Activated B cell treated with CpG ODN at 0.5 μM for 24 hours (primary cell): ENCODE data around the gene RASGRF2. TPM values are rescaled to one million over a fixed set of nuclear protein-coding genes. Genes with fewer than 3 reads are reported as not detected.

ENCODE experiments used
- ATAC-seq: fragments of 200-7000 bp; cut with Tn5 transposase; one replicate; pipeline ENCODE4 v1.10.0; 2021; ENCODE audit warnings: low read depth, mild to moderate bottlenecking, moderate library complexity
- CTCF ChIA-PET: fragments of 350-600 bp; sonication (Branson Sonifier 250); formaldehyde crosslinking; loops from one replicate; lab custom pipeline; 2021; ENCODE audit warnings: antibody characterized with exemption; lab: Charles Lee
- POLR2A ChIA-PET: fragments of 350-600 bp; sonication (Branson Sonifier 250); formaldehyde crosslinking; loops from one replicate; lab custom pipeline; 2021; ENCODE audit warnings: antibody characterized with exemption; lab: Charles Lee
- DNase-seq: peaks from one replicate; pipeline ENCODE4 v3.0.0; 2022
- H3K27ac Mint-ChIP-seq: one replicate; pipeline ENCODE4 v1.8.0; 2020; ENCODE audit warnings: mixed read lengths
- H3K27me3 Mint-ChIP-seq: one replicate; pipeline ENCODE4 v1.8.0; 2021; ENCODE audit warnings: mixed read lengths
- H3K36me3 Mint-ChIP-seq: one replicate; pipeline ENCODE4 v1.8.0; 2021; ENCODE audit warnings: low read depth, mixed read lengths
- H3K4me1 Mint-ChIP-seq: one replicate; pipeline ENCODE4 v1.8.0; 2021; ENCODE audit warnings: mixed read lengths
- H3K4me3 Mint-ChIP-seq: one replicate; pipeline ENCODE4 v1.8.0; 2020; ENCODE audit warnings: mild to moderate bottlenecking, mixed read lengths
- H3K9me3 Mint-ChIP-seq: one replicate; pipeline ENCODE4 v1.8.0; 2020; ENCODE audit warnings: mixed read lengths
- CTCF ChIP-seq: fragments of 200-600 bp; IDR thresholded peaks from one replicate; pipeline ENCODE4 v1.8.0; 2022; ENCODE audit warnings: antibody characterized with exemption, mild to moderate bottlenecking
- intact Hi-C: fragments of 100-400 bp; cut with micrococcal nuclease; formaldehyde crosslinking; loops from one replicate; pipeline ENCODE4 v1.15.1; 2024
- total RNA-seq: library from RNA; stranded (reverse); gene quantifications from 2 replicates; pipeline ENCODE4 v1.2.3, GENCODE V29; 2022

RASGRF2 gene
- total RNA-seq, 1 donor from 2014 or later, result 0.64 TPM

- TF ChIP-seq CTCF, result no peak
- POLR2A ChIA-PET, result no interaction called here
- H3K36me3 Mint-ChIP-seq, result no peaks in the 10 kb centered on the region
- H3K27me3 Mint-ChIP-seq, result peaks cover 3% of the 10 kb centered on the region
- no peaks in the 10 kb centered on the region for H3K9me3 Mint-ChIP-seq
- CTCF ChIA-PET, result no interaction called here
- no peaks in the 10 kb centered on the region for H3K4me1 Mint-ChIP-seq
- DNase-seq (no peak), ATAC-seq (no peak)
- no peak overlapping the region for H3K4me3 Mint-ChIP-seq
- intact Hi-C loops, result no loop called here
- no peak overlapping the region for H3K27ac Mint-ChIP-seq
Observed at GRCh38 chr5:81145329-81145935, 185.3 kb downstream of the RASGRF2 start.

DNA sequence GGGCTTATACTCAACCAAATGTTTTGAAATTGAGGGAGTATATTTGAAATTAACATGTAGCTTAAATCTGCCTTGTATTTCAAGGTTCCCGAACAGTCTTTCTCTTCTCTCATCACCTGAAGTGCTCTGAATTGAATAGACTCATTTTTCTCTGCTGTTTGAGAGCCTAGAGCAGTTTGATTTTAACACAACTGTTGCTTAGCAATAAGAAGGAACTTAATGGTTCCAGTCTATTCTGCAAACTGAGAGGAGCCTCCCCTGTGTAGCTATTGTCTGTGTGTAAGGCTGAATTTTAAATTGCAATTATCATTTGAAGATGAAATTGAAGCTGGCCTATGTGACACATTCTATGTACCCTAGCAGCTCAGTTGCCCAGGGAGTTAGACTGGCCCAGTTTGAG lies 185.9 kb downstream of the RASGRF2 start:
- ChIA-PET POLR2A (no interaction called here), CTCF (no interaction called here)
- Mint-ChIP-seq H3K36me3 (no peaks in the 10 kb centered on the region), H3K4me1 (no peaks in the 10 kb centered on the region), H3K4me3 (no peak overlapping the region), H3K27me3 (peaks cover 4% of the 10 kb centered on the region), H3K27ac (no peak overlapping the region), H3K9me3 (no peaks in the 10 kb centered on the region)
- no peak for TF ChIP-seq CTCF
- intact Hi-C loops, result no loop called here
- ATAC-seq (no peak), DNase-seq (no peak)

DNA sequence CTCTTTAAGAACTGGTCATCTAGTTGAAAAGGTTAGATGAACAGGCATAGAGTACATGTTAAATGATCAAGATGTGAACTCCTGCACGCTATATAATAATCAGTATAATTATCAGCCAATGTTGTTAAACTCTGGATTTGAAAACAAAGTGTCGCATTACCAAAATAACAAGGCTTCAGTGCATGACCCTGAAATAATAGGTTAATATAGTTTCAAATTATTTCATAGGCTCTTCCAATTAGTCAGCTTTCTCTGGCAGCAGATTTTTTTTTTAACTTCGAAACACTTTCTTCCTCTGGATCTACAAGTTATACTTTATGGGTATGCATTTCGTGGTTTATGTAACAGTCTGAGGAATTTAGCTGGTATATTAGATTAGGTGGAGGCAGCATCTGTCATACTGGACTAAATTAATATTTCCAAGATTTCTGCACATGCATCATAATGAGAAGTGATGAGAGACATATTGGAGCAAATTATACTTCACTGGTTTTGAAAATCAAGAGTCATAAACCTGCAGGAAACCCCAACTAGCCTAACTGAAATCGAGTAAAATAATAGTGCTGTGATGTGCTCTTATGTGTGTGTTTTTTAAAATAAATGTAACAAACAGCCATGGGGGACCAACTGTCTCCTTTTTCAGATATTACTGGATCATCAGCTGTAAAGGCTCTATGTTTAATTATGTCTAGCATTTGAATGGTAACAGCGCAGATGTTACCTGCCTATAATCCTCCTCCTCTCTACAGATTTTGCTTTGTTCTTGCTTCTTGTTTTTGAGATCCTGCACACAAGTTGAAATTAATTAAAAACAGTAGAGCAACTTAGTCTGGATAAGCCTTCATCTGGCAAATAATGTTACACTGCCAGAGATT lies 187.1 kb downstream of the RASGRF2 start:
- Mint-ChIP-seq H3K4me3 (no peak overlapping the region), H3K9me3 (no peaks in the 10 kb centered on the region), H3K36me3 (no peaks in the 10 kb centered on the region), H3K27ac (no peak overlapping the region), H3K4me1 (no peaks in the 10 kb centered on the region), H3K27me3 (peaks cover 6% of the 10 kb centered on the region)
- intact Hi-C loops, result no loop called here
- no peak for DNase-seq
- no peak for ATAC-seq
- ChIA-PET CTCF (no interaction called here), POLR2A (no interaction called here)
- no peak for TF ChIP-seq CTCF

GRCh38 chr5:81147886-81148571 lies 187.9 kb downstream of the RASGRF2 start:
- H3K9me3 Mint-ChIP-seq, result no peaks in the 10 kb centered on the region
- peaks cover 6% of the 10 kb centered on the region for H3K27me3 Mint-ChIP-seq
- DNase-seq (no peak), ATAC-seq (no peak)
- no peaks in the 10 kb centered on the region for H3K4me1 Mint-ChIP-seq
- H3K36me3 Mint-ChIP-seq, result no peaks in the 10 kb centered on the region
- intact Hi-C loops, result no loop called here
- CTCF ChIA-PET, result no interaction called here
- no peak overlapping the region for H3K4me3 Mint-ChIP-seq
- POLR2A ChIA-PET, result no interaction called here
- H3K27ac Mint-ChIP-seq, result no peak overlapping the region
- no peak for TF ChIP-seq CTCF

DNA sequence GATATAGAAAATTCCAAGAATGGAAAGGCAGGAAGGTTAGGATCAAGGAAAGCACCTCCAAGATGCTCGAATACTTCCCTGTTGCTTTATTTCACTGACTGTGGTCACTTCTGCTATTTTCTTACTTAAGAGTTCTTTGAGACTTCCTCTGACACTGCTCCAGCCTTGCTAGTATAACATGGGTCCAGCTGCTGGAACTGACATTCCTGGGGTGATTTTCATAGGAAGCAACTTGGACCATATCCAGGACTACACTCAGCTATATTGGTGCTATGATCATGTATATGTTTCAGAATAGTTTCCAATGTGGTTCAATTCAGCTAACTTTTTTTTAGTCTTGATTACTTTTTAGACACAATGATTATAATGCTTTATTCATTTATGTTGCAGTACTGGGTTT lies 191.4 kb downstream of the RASGRF2 start:
- H3K27me3 Mint-ChIP-seq, result peaks cover 2% of the 10 kb centered on the region
- H3K9me3 Mint-ChIP-seq, result peaks cover 9% of the 10 kb centered on the region
- no peak overlapping the region for H3K4me3 Mint-ChIP-seq
- ChIA-PET POLR2A (no interaction called here), CTCF (no interaction called here)
- TF ChIP-seq CTCF, result no peak
- no peaks in the 10 kb centered on the region for H3K36me3 Mint-ChIP-seq
- peaks cover 4% of the 10 kb centered on the region for H3K4me1 Mint-ChIP-seq
- ATAC-seq, result no peak
- DNase-seq, result no peak
- intact Hi-C loops, result no loop called here
- H3K27ac Mint-ChIP-seq, result no peak overlapping the region
